PC-9 (cell line): ENCODE data around the gene METTL26.

Source experiments
- EZH2 ChIP-seq: fragments of 200-600 bp; sonication (generic); IDR thresholded peaks from 2 replicates; pipeline ENCODE4 v1.8.0; 2017; ENCODE audit warnings: antibody characterized with exemption, low read depth
- TF ChIP-seq, protein P1 (sequence below): fragments of 200-600 bp; sonication (generic); conservative IDR thresholded peaks from 2 replicates; pipeline ENCODE4 v1.6.1; 2017; ENCODE audit warnings: mixed run types, antibody characterized with exemption, mild to moderate bottlenecking, moderate library complexity

DNA sequence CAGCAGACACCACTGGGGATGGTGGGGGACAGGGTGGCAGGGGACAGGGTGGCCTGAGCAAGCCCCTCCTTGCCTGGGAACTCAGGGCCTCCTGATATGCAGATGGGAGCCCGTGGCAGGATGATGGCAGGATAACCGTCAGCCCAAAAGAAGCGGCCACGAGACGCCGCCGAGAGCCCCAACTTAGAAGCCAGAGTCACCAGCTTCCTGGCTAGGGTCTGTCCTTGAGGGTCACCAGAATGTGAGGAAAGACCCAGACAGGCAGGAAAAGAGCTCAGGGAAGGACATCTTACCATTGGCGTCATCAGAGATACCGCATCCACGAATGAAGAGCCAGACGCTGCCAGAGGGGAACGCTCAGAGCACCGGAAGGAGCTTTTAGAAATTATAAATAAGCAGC is 26.8 kb downstream of the METTL26 start:
- TF ChIP-seq, protein P1, sequence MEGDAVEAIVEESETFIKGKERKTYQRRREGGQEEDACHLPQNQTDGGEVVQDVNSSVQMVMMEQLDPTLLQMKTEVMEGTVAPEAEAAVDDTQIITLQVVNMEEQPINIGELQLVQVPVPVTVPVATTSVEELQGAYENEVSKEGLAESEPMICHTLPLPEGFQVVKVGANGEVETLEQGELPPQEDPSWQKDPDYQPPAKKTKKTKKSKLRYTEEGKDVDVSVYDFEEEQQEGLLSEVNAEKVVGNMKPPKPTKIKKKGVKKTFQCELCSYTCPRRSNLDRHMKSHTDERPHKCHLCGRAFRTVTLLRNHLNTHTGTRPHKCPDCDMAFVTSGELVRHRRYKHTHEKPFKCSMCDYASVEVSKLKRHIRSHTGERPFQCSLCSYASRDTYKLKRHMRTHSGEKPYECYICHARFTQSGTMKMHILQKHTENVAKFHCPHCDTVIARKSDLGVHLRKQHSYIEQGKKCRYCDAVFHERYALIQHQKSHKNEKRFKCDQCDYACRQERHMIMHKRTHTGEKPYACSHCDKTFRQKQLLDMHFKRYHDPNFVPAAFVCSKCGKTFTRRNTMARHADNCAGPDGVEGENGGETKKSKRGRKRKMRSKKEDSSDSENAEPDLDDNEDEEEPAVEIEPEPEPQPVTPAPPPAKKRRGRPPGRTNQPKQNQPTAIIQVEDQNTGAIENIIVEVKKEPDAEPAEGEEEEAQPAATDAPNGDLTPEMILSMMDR = no peak
- no peak for TF ChIP-seq EZH2
